Measurements from ENCODE around the gene REXO5.

DNA sequence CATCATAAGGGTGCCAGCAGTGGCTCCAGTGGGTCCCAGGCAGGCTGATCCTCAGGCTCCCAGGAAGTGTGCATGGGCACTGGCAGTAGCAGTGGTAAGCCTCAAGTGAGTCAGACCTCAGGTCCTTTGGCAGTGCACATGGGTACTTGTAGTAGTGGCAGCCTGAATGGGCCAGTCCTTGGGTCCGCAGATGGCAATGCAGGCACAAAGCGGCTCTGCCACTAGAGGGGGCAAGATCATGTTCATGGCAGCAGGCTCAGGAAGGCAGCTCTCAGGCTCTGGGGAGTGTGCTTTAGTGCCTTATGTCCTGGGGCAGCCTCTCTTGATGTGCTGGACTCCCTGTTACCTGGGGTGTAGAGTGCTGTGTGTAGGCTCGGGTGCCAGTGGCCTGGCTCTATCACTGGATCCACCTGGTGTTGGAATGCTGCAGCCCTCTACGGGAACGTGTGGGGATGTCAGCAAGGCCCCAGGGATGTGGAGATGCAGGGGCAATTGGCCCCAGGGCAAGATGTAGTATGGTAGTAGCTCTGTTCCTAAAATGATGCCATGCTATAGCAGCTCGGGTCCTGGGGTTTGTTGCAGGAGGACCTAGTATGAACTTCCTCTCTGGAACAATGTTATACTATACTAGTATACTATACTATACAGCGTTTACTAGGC, 31.5 kb upstream of the REXO5 start:
- TF ChIP-seq EP300 (IDR thresholded peaks at IDR 0.05; ENCODE audit: low read depth) (no peak), POLR2A (IDR thresholded peaks at IDR 0.05) (no peak), POLR2AphosphoS5 (IDR thresholded peaks at IDR 0.05) (no peak)
- TF ChIP-seq, protein P1, sequence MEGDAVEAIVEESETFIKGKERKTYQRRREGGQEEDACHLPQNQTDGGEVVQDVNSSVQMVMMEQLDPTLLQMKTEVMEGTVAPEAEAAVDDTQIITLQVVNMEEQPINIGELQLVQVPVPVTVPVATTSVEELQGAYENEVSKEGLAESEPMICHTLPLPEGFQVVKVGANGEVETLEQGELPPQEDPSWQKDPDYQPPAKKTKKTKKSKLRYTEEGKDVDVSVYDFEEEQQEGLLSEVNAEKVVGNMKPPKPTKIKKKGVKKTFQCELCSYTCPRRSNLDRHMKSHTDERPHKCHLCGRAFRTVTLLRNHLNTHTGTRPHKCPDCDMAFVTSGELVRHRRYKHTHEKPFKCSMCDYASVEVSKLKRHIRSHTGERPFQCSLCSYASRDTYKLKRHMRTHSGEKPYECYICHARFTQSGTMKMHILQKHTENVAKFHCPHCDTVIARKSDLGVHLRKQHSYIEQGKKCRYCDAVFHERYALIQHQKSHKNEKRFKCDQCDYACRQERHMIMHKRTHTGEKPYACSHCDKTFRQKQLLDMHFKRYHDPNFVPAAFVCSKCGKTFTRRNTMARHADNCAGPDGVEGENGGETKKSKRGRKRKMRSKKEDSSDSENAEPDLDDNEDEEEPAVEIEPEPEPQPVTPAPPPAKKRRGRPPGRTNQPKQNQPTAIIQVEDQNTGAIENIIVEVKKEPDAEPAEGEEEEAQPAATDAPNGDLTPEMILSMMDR (IDR thresholded peaks at IDR 0.05): peak; percentile 36 to 56 (median 41)
